HG02759 (cell line): ENCODE measurements around the gene ERGIC1.
"Not testable (repeated sequence)": the region's sequence is repeated elsewhere in the genome, so short reads cannot be mapped to it uniquely, and the experiment has no call there.

ENCODE experiments used
- ATAC-seq: cut with Tn5 transposase; IDR thresholded peaks from one replicate; pipeline ENCODE4 v1.9.1; 2021; ENCODE audit warnings: mild to moderate bottlenecking, moderate library complexity; ENCODE audit not compliant: unreplicated experiment

The ERGIC1 gene

DNA sequence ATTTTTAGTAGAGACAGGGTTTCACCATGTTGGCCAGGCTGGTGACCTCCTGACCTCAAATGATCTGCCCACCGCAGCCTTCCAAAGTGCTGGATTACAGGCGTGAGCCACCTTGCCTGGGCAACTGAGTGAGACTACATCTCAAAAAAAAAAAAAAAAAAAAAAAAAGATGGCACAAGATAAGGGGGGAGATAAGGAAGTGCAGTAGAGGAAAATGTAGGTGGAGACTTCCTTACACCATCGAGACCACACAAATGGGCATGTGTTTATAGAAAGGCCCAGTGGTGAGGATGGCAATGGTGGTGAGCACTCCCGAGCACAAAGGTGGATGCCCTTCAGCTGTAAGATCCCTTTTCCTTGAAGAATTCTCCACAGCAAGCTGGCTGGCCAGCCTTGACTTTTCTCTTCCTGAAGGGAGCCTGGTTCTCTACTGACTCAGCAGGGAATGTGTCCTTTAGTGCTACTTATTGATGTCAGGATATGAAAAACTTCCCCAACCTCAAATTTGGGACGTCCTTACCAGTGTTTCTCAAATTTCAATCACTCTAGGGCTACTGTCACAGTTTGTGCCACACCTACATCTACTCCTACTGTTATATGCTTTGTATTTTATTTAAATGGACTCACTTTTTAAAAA is 28.2 kb downstream of the ERGIC1 start:
- no peak for ATAC-seq

GRCh38 chr5:172864171-172864570 is 30.1 kb downstream of the ERGIC1 start:
- ATAC-seq, result not testable (repeated sequence)

DNA sequence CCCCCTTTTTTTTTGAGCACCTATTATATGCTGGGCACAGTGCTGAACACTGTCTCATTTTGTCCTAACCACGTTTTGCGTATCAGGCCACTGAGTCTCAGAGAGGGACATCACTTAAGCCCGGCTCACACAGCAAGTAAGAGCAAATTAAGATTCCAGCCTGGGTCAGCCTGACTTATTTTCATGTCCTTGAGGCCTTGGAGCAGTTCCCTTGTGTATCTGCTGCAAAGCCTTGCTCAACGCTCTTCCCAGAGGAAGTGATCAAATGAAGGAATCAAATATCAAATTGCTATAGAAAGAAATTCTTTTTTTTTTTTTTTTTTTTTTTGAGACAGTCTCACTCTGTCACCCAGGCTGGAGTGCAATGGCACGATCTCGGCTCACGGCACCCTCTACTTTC is 30.7 kb downstream of the ERGIC1 start:
- no peak for ATAC-seq

DNA sequence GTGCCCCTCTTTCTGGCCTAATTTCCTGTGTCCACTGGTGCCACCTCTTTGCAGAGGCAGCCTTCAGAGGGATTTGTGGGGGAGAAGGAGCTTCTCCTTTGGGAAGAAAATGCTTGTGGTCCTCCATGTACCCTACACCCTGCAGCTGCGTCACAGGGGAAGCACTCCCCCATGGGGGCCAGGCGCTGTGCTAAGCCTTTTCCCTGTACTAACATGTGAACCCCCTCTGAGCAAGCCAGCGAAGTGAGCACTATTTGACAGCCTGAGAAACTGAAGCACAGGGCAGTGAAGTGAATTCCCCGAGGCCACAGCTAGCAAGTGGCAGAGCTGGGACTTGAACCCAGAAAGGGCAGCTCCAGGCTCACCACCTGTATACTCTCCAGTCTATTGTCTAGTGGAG is 32.3 kb downstream of the ERGIC1 start:
- no peak for ATAC-seq

GRCh38 chr5:172866802-172867748 is 33.0 kb downstream of the ERGIC1 start:
- no peak for ATAC-seq

GRCh38 chr5:172867761-172868435 is 33.8 kb downstream of the ERGIC1 start:
- no peak for ATAC-seq

GRCh38 chr5:172868436-172868923 is 34.4 kb downstream of the ERGIC1 start:
- ATAC-seq, result no peak

- no peak for ATAC-seq
These were observed 35.0 kb downstream of the ERGIC1 start for GRCh38 chr5:172868924-172869591.

GRCh38 chr5:172869691-172870090 is 35.6 kb downstream of the ERGIC1 start:
- no peak for ATAC-seq

DNA sequence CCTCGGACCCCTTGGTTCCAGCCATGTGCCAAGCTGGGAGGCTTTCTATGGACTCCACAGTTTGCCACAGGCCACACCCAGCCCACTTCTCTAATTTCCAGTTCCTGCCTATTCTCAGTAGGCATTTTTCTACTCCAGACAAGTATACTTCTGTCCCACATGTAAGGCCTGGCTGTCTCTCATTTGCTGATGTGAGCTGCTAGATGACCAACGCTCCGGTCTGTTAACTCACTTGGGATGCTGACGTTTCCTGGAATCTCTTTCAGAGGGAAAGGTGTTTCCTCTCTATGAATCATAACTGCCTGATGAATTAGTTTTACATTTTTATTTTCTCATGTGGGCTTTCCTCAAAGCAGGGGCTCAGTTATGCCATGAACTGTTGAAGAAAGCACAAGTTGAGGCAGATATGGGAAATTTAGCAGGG is 36.3 kb downstream of the ERGIC1 start:
- ATAC-seq, result no peak

DNA sequence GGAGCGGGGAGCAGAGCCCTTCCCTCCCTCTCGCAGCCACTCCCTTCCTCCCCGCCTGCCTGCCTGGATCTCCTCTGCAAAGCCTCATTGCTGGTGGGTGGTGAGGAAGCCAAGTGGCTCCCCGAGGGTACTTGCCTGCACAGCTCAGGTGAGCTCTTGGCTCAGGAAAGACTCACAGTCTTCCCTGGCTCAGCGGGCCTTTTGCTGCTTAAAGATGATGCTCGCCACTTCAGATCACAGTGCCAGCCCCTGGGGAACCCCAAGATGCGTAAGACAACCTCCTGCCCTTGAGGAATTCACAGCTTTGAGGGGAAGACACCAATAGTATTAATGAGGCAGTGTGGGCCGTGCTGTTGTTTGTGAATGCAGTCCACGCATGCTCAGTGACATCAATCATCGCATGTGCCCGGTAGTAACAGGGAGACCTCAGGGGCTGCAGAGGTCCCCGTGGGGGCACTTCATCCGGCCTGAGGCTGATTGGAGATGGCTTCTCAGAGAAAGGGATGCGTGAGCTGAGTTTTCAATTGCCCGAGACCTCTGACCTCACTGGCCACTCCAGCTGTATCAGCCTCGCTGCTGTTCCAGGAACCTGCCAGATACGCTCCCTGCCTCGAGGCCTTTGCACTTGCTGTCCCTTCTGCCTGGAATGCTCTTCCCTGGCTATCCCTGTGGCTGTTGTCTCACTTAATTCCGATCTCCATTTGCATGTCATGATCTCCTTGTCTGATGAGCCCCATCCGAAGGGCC is 36.8 kb downstream of the ERGIC1 start:
- ATAC-seq, result no peak

DNA sequence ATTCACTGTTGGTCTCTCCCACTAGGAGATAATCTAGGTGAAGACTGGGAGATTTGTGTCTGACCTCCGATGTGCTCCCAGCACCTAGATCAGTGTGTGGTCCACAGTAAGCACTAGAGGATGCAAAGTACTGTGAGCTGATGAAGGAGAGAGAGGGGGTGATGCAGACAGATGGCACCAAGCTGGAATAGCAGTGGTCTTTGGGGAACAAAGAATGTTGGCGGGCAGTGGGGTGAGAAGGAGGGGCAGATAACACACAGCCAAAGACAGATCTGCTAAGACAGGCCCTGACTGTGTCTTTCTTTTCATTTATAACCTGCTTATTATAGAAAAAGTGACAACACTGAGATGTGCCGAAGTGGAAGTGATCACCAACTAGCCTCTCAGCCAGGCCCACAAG is 37.5 kb downstream of the ERGIC1 start:
- no peak for ATAC-seq

- no peak for ATAC-seq
These were observed 37.9 kb downstream of the ERGIC1 start for GRCh38 chr5:172871982-172872381.

DNA sequence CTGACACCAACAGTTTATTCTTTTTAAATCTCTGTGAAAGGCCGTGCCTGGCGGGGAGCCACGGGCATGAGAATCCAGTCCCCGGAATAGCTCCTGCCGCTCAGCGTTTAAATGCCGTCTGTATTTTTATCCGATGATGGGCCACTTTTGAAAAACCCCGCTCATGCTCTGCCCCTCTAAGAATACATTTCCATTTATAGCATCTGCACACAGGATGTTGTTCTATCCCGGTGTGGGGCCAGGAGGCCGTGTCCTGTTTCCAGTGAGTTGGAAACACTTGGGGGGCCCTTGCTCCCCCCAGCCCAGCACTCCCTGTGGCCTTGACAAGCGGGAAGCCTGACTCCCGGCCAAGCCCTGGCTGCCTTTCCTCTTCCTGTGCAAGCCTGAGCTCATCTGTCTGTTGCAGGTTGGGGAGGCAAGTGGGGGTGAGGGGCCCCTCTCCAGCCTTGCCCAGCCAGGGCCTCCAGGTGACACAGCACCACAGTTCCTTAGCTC is 39.0 kb downstream of the ERGIC1 start:
- no peak for ATAC-seq

GRCh38 chr5:172873513-172873912 is 39.5 kb downstream of the ERGIC1 start:
- no peak for ATAC-seq

DNA sequence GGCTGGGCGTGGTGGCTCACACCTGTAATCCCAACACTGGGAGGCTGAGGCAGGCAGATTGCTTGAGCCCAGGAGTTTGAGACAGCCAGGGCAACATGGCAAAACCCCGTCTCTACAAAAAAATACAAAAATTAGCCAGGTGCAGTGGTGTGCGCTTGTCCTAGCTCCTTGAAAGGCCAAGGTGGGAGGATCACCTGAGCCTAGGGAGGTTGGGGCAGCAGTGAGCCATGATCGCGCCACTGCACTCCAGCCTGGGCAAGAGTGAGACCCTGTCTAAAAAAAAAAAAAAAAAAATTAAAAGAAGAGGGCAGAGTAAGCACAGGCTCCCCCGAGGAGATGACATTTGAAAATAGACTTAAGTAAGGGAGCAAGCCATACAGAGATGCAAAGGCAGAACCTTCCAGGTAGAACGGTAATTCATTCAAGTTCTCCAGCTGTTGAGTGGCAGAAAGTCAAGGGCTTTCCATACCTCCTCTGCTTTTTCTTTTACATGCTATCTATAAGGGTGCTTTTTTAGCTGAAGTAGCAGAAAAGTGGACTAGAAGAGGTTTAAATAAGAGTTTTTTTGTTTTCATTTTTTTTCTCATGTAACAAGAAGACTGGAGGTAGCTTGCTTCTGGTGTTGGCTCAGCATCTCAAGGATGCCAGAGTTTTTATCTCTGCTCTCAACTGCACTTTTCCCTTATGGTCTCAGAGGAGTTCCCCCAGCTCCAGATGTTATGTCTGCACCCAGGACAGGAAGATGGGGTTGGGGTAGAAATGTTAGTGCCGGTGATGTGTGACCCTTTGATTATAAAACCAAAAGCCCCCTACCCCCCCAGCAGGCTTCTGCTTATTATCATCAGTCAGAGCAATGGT is 40.8 kb downstream of the ERGIC1 start:
- no peak for ATAC-seq

DNA sequence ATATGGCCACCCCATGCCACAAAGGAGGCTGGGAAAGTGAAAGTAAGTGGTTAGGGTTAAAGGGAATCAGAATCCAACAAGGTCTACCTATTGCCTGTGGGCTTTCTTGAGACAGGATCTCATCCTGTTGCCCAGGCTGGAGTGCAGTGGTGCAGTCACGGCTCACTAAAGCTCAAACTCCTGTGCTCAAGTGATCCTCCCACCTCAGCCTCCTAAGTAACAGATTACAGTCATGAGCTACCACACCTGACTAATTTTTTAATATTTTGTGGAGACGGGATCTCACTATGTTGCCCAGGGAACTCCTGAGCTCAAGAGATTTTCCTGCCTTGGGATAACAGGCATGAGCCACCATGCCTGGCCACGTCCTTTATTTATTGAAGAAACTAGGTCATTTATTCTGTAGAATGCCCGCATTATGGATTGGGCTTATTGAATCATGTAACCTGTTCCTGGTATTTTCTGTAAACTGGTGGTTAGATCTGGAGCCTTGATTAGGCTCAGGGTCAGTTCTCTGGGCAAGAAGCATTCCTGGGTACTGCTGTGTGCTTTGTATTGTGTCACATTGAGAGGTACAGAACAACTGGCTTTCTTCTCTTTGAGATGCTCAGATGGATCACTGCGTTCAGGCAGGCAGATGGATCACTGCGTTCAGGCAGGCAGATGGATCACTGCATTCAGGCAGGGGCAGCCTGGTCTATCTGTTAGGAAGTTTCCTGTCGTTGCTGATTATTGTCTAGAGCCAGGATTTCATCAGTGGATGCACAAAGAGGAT is 41.6 kb downstream of the ERGIC1 start:
- ATAC-seq, result no peak

- no peak for ATAC-seq
These were observed 42.5 kb downstream of the ERGIC1 start for GRCh38 chr5:172876578-172876977.
